Measurements from ENCODE around the gene FBXO44. TPM values are rescaled to one million over a fixed set of nuclear protein-coding genes. Genes with fewer than 3 reads are reported as not detected.
A peak's percentile ranks its signal among the peaks of the same experiment; 100 is the strongest.

FBXO44 gene
- total RNA-seq, 1 experiment from 2014 or later: 70.8 TPM

DNA sequence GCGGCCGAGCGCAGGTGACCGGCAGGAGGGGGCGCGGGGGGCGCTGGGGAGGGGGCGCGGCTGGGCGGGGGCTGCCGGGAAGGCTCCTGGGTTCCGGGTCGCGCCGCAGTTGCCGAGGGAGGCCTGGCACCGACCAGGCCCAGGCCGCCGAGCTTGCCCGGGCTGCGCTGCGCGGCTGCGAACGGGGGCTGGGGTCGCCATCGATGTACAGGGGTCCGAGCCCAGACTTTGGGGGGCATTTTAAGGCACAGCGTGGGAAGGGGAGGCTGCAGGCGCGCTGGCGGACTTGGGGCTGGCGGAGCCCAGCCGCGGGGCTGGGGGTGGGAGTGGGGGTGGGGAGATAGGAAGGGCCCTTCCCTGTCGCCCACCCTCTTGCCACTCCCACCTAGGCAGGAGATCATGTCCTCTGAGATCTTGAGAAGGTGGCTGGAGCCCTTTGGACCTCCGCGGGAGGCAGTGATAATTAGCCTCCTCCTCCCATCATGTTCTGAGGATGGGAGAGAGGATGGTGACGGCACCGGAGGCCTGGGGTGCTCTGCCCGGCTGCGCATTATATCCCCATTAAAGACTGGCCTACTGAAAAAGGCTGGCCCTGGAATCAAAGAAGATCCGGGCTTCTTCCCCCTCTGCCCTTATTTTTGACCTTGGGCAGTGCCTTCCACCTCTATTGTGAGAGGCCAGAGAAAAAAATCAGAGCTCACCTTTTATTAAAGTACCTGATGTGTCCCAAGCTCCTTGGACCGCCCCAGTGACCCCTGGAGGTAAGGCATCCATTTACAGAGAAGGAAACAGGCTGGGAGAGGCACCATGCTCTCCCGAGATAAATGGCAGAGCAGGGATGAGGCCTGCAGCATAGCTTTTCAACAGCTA is 497 bp downstream of the FBXO44 start:
- no TSS peak for BruUV-seq (replicated peaks)
- DNase-seq (ENCODE audit: low read depth, low spot score): no peak
- ChIA-PET POLR2A (interaction anchor here (0.6 kb wide), 1 partner anchor 12 kb away, joined by 4 read pairs; no protein-coding TSS in a partner anchor), CTCF (interaction anchor here (0.7 to 0.8 kb wide), 2 partner anchors 9 to 19 kb away, joined by 7 to 9 read pairs; partner anchors contain the start of gene FBXO6)
- Histone ChIP-seq H3K27ac (ENCODE audit: low read length) (peak overlapping the region; percentile 63), H3K36me3 (ENCODE audit: control insufficient read depth, insufficient read depth, low read length) (no peaks in the 10 kb centered on the region; the same call in 1 of the 2 replicates), H3K9me3 (ENCODE audit: control insufficient read depth, insufficient read depth, low read depth, low read length) (no peaks in the 10 kb centered on the region), H3K27me3 (ENCODE audit: control insufficient read depth, insufficient read depth, low read length) (no peaks in the 10 kb centered on the region), H3K4me3 (ENCODE audit: low read depth in 2 of 2, low read length in 2 of 2) (peak overlapping the region; percentile 49 to 62), H3K4me1 (ENCODE audit: control insufficient read depth, insufficient read depth, low read length) (peaks cover 20% of the 10 kb centered on the region)
- TF ChIP-seq SIN3A (IDR thresholded peaks at IDR 0.05; ENCODE audit: borderline replicate concordance, insufficient read depth, low read depth, low read length) (no peak), POLR2AphosphoS5 (IDR thresholded peaks at IDR 0.05; ENCODE audit: low read depth, low read length) (no peak), CTCF (IDR thresholded peaks at IDR 0.05) (no peak), REST (IDR thresholded peaks at IDR 0.05; ENCODE audit: insufficient read depth in 1 of 2, low read depth in 2 of 2, low read length in 1 of 2) (no peak), TCF7L2 (IDR thresholded peaks at IDR 0.05; ENCODE audit: low read depth, low read length) (no peak)
- intact Hi-C loops (cut with micrococcal nuclease; ENCODE audit: unreplicated experiment) (loop anchor here (5.0 kb wide), 1 partner anchor 62 kb away; no protein-coding TSS in a partner anchor), in situ Hi-C loops (cut with HindIII; ENCODE audit: low pct_unique_long_range_greater_than_20kb, low sequenced_read_pairs) (no loop called here)
- ATAC-seq: peak; percentile 7

DNA sequence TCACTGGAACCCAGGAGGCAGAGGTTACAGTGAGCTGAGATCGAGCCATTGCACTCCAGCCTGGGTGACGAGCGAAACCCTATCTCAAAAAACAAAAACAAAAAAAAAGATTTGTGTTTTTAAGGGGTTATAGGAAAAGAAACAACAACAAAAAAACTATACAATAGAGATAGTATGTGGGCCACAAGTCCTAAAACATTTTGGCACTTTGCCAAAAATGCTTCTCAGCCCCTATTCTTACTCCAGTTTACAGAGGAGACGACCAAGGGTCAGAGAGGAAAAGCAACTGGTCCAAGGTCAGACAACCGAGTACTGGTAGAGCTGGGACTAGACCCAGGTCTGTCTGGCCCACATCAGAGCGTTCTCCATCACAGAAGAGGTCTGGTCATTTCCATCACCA is 3.0 kb downstream of the FBXO44 start:
- BruUV-seq (replicated peaks): no TSS peak
- no peak for TF ChIP-seq REST (IDR thresholded peaks at IDR 0.05; ENCODE audit: insufficient read depth in 1 of 2, low read depth in 2 of 2, low read length in 1 of 2)
- TF ChIP-seq TCF7L2 (IDR thresholded peaks at IDR 0.05; ENCODE audit: low read depth, low read length): no peak
- no peak for TF ChIP-seq CTCF (IDR thresholded peaks at IDR 0.05)
- TF ChIP-seq SIN3A (IDR thresholded peaks at IDR 0.05; ENCODE audit: borderline replicate concordance, insufficient read depth, low read depth, low read length): no peak
- TF ChIP-seq POLR2AphosphoS5 (IDR thresholded peaks at IDR 0.05; ENCODE audit: low read depth, low read length): no peak
- intact Hi-C loops (cut with micrococcal nuclease; ENCODE audit: unreplicated experiment): no loop called here
- ChIA-PET POLR2A (no interaction called here), CTCF (no interaction called here)
- in situ Hi-C loops (cut with HindIII; ENCODE audit: low pct_unique_long_range_greater_than_20kb, low sequenced_read_pairs): no loop called here
- Histone ChIP-seq H3K27me3 (ENCODE audit: control insufficient read depth, insufficient read depth, low read length) (no peaks in the 10 kb centered on the region), H3K36me3 (ENCODE audit: control insufficient read depth, insufficient read depth, low read length) (no peaks in the 10 kb centered on the region; the same call in 1 of the 2 replicates), H3K4me1 (ENCODE audit: control insufficient read depth, insufficient read depth, low read length) (peaks cover 6% of the 10 kb centered on the region), H3K4me3 (ENCODE audit: low read depth in 2 of 2, low read length in 2 of 2) (no peak overlapping the region), H3K27ac (ENCODE audit: low read length) (no peak overlapping the region), H3K9me3 (ENCODE audit: control insufficient read depth, insufficient read depth, low read depth, low read length) (no peaks in the 10 kb centered on the region)
- ATAC-seq: no peak
- DNase-seq (ENCODE audit: low read depth, low spot score): no peak

All from Panc1 (cell line).